Activated naive CD8-positive, alpha-beta T cell treated with anti-CD3 and anti-CD28 coated beads for 36 hours (primary cell): ENCODE results near the gene PKN3. TPM values are rescaled to one million over a fixed set of nuclear protein-coding genes. Genes with fewer than 3 reads are reported as not detected.
A peak's percentile ranks its signal among the peaks of the same experiment; 100 is the strongest.
"Not testable (repeated sequence)": the region's sequence is repeated elsewhere in the genome, so short reads cannot be mapped to it uniquely, and the experiment has no call there.

Source experiments
- DNase-seq: peaks from one replicate; pipeline ENCODE4 v3.0.0; 2021
- H3K27ac Mint-ChIP-seq: one replicate; pipeline ENCODE4 v1.8.0; 2022; ENCODE audit warnings: mild to moderate bottlenecking, moderate library complexity, mixed read lengths
- H3K27me3 Mint-ChIP-seq: one replicate; pipeline ENCODE4 v1.8.0; 2022; ENCODE audit warnings: mild to moderate bottlenecking, mixed read lengths
- H3K36me3 Mint-ChIP-seq: one replicate; pipeline ENCODE4 v1.8.0; 2021; ENCODE audit warnings: mild to moderate bottlenecking, mixed read lengths
- H3K4me1 Mint-ChIP-seq: one replicate; pipeline ENCODE4 v1.8.0; 2021; ENCODE audit warnings: mixed read lengths
- H3K4me3 Mint-ChIP-seq: one replicate; pipeline ENCODE4 v1.8.0; 2022; ENCODE audit warnings: mild to moderate bottlenecking, moderate library complexity, mixed read lengths
- H3K9me3 Mint-ChIP-seq: one replicate; pipeline ENCODE4 v1.8.0; 2022; ENCODE audit warnings: mixed read lengths
- total RNA-seq, 2 experiments: library from RNA; stranded (reverse); gene quantifications; one replicate each; pipeline ENCODE4 v1.2.3, GENCODE V29; 2021

Gene PKN3
- total RNA-seq, 2 experiments from 2014 or later: 7.2 to 7.8 TPM

GRCh38 chr9:128687453-128687852, 14.8 kb upstream of the PKN3 start:
- no peak for DNase-seq
- Mint-ChIP-seq H3K4me1 (peaks cover 53% of the 10 kb centered on the region), H3K9me3 (no peaks in the 10 kb centered on the region), H3K4me3 (peak overlapping the region; percentile 81), H3K27me3 (peaks cover 4% of the 10 kb centered on the region), H3K36me3 (peaks cover 40% of the 10 kb centered on the region), H3K27ac (peak overlapping the region; percentile 88)

GRCh38 chr9:128688501-128689292, 13.6 kb upstream of the PKN3 start, which contains the start of gene SET:
Gene SET, plus strand, starts transcription at chr9:128689222. Its CDS starts 361 bp downstream, at chr9:128689583.
- H3K9me3 Mint-ChIP-seq: no peaks in the 10 kb centered on the region
- H3K36me3 Mint-ChIP-seq: peaks cover 39% of the 10 kb centered on the region
- H3K27me3 Mint-ChIP-seq: peaks cover 4% of the 10 kb centered on the region
- H3K4me1 Mint-ChIP-seq: peaks cover 57% of the 10 kb centered on the region
- peak within 1 kb of the TSS; percentile 88 for H3K27ac Mint-ChIP-seq
- peak; percentile 99 for DNase-seq
- H3K4me3 Mint-ChIP-seq: peak within 1 kb of the TSS; percentile 81

GRCh38 chr9:128689293-128689774, 13.0 kb upstream of the PKN3 start:
- peak overlapping the region; percentile 63 for H3K4me3 Mint-ChIP-seq
- no peak for DNase-seq
- H3K4me1 Mint-ChIP-seq: peaks cover 59% of the 10 kb centered on the region
- H3K36me3 Mint-ChIP-seq: peaks cover 38% of the 10 kb centered on the region
- peaks cover 4% of the 10 kb centered on the region for H3K27me3 Mint-ChIP-seq
- H3K9me3 Mint-ChIP-seq: no peaks in the 10 kb centered on the region
- H3K27ac Mint-ChIP-seq: peak overlapping the region; percentile 27

- DNase-seq: peak; percentile 32
- peaks cover 57% of the 10 kb centered on the region for H3K4me1 Mint-ChIP-seq
- H3K27ac Mint-ChIP-seq: peak overlapping the region; percentile 97
- peak overlapping the region; percentile 96 for H3K4me3 Mint-ChIP-seq
- H3K9me3 Mint-ChIP-seq: no peaks in the 10 kb centered on the region
- peaks cover 44% of the 10 kb centered on the region for H3K36me3 Mint-ChIP-seq
- H3K27me3 Mint-ChIP-seq: peaks cover 4% of the 10 kb centered on the region
These were observed 12.3 kb upstream of the PKN3 start for GRCh38 chr9:128689820-128690683.

GRCh38 chr9:128690684-128691034, 11.6 kb upstream of the PKN3 start:
- no peak for DNase-seq
- peaks cover 51% of the 10 kb centered on the region for H3K4me1 Mint-ChIP-seq
- peaks cover 4% of the 10 kb centered on the region for H3K27me3 Mint-ChIP-seq
- no peaks in the 10 kb centered on the region for H3K9me3 Mint-ChIP-seq
- peaks cover 47% of the 10 kb centered on the region for H3K36me3 Mint-ChIP-seq
- H3K4me3 Mint-ChIP-seq: peak overlapping the region; percentile 96
- peak overlapping the region; percentile 97 for H3K27ac Mint-ChIP-seq

- not testable (repeated sequence) for H3K9me3 Mint-ChIP-seq, DNase-seq, H3K27me3 Mint-ChIP-seq, H3K4me3 Mint-ChIP-seq
- Mint-ChIP-seq H3K27ac (peak overlapping the region; percentile 55), H3K4me1 (peaks cover 29% of the 10 kb centered on the region), H3K36me3 (peaks cover 51% of the 10 kb centered on the region)
These were observed 8.6 kb upstream of the PKN3 start for GRCh38 chr9:128693738-128694137.

GRCh38 chr9:128694344-128694743, 8.0 kb upstream of the PKN3 start:
- peaks cover 51% of the 10 kb centered on the region for H3K36me3 Mint-ChIP-seq
- H3K27ac Mint-ChIP-seq: peak overlapping the region; percentile 42
- H3K4me3 Mint-ChIP-seq: no peak overlapping the region
- peaks cover 29% of the 10 kb centered on the region for H3K4me1 Mint-ChIP-seq
- DNase-seq: no peak
- H3K9me3 Mint-ChIP-seq: no peaks in the 10 kb centered on the region
- peaks cover 4% of the 10 kb centered on the region for H3K27me3 Mint-ChIP-seq

- H3K4me1 Mint-ChIP-seq: peaks cover 25% of the 10 kb centered on the region
- peaks cover 33% of the 10 kb centered on the region for H3K36me3 Mint-ChIP-seq
- DNase-seq: no peak
- no peak overlapping the region for H3K4me3 Mint-ChIP-seq
- H3K27me3 Mint-ChIP-seq: no peaks in the 10 kb centered on the region
- H3K9me3 Mint-ChIP-seq: no peaks in the 10 kb centered on the region
- H3K27ac Mint-ChIP-seq: no peak overlapping the region
These were observed 5.2 kb upstream of the PKN3 start for GRCh38 chr9:128696923-128697707.

- H3K27me3 Mint-ChIP-seq, H3K27ac Mint-ChIP-seq, H3K9me3 Mint-ChIP-seq, DNase-seq, H3K4me3 Mint-ChIP-seq: not testable (repeated sequence)
- Mint-ChIP-seq H3K36me3 (peaks cover 20% of the 10 kb centered on the region), H3K4me1 (peaks cover 18% of the 10 kb centered on the region)
These were observed 3.1 kb upstream of the PKN3 start for GRCh38 chr9:128699096-128699795.

GRCh38 chr9:128701227-128701854, 962 bp upstream of the PKN3 start:
- Mint-ChIP-seq H3K4me3 (peak overlapping the region; percentile 52), H3K9me3 (no peaks in the 10 kb centered on the region), H3K27me3 (no peaks in the 10 kb centered on the region), H3K4me1 (peaks cover 13% of the 10 kb centered on the region), H3K27ac (peak overlapping the region; percentile 45), H3K36me3 (peaks cover 4% of the 10 kb centered on the region)
- no peak for DNase-seq

- Mint-ChIP-seq H3K9me3 (no peaks in the 10 kb centered on the region), H3K36me3 (no peaks in the 10 kb centered on the region), H3K4me3 (peak overlapping the region; percentile 82), H3K27ac (peak overlapping the region; percentile 23), H3K4me1 (peaks cover 10% of the 10 kb centered on the region), H3K27me3 (no peaks in the 10 kb centered on the region)
- peak; percentile 29 for DNase-seq
These were observed 779 bp downstream of the PKN3 start for GRCh38 chr9:128702949-128703615.

- H3K4me1 Mint-ChIP-seq: peaks cover 10% of the 10 kb centered on the region
- no peak for DNase-seq
- peak overlapping the region; percentile 82 for H3K4me3 Mint-ChIP-seq
- no peaks in the 10 kb centered on the region for H3K9me3 Mint-ChIP-seq
- H3K36me3 Mint-ChIP-seq: no peaks in the 10 kb centered on the region
- no peaks in the 10 kb centered on the region for H3K27me3 Mint-ChIP-seq
- peak overlapping the region; percentile 23 for H3K27ac Mint-ChIP-seq
These were observed 1.5 kb downstream of the PKN3 start for GRCh38 chr9:128703616-128704355.

- H3K4me1 Mint-ChIP-seq: peaks cover 10% of the 10 kb centered on the region
- no peak overlapping the region for H3K4me3 Mint-ChIP-seq
- H3K9me3 Mint-ChIP-seq: no peaks in the 10 kb centered on the region
- no peak for DNase-seq
- no peak overlapping the region for H3K27ac Mint-ChIP-seq
- no peaks in the 10 kb centered on the region for H3K36me3 Mint-ChIP-seq
- H3K27me3 Mint-ChIP-seq: no peaks in the 10 kb centered on the region
These were observed 2.0 kb downstream of the PKN3 start for GRCh38 chr9:128704356-128704670.
